H1 (cell line): Measurements from ENCODE around the gene S100A6.

Source experiments
- CBX5 ChIP-seq: fragments of 300-800, 300-1000 bp; sonication (generic); IDR thresholded peaks from 2 replicates; pipeline ENCODE4 v1.7.1; 2016; ENCODE audit warnings: antibody characterized with exemption, low read length, low read depth
- CBX8 ChIP-seq: fragments of 300-800, 300-1000 bp; sonication (generic); IDR thresholded peaks from 2 replicates; pipeline ENCODE4 v1.7.1; 2016; ENCODE audit warnings: low read depth, low read length, borderline replicate concordance
- EP300 ChIP-seq, 2 experiments: IDR thresholded peaks; 1 replicate in 1 of 2; 2 replicates in 1 of 2; pipeline ENCODE4 v1.6.1; 2011 to 2012; ENCODE audit warnings: low read depth in 2 of 2, low read length in 2 of 2, mild to moderate bottlenecking in 2 of 2, borderline replicate concordance in 1 of 2, inconsistent platforms in 1 of 2, moderate library complexity in 1 of 2
- JUND ChIP-seq: IDR thresholded peaks from 2 replicates; pipeline ENCODE4 v1.6.1; 2011; ENCODE audit warnings: mild to moderate bottlenecking, improper control_type of control experiment, low read length
- KDM1A ChIP-seq: fragments of 200-600, 300-600 bp; sonication (generic); IDR thresholded peaks from 2 replicates; pipeline ENCODE4 v1.7.1; 2016; ENCODE audit warnings: mild to moderate bottlenecking, low read length, borderline replicate concordance
- MAFK ChIP-seq: IDR thresholded peaks from 2 replicates; pipeline ENCODE4 v1.6.1; 2012; ENCODE audit warnings: low read depth, mild to moderate bottlenecking, improper control_type of control experiment, low read length
- POLR2A ChIP-seq, 2 experiments: IDR thresholded peaks; 1 replicate in 1 of 2; 2 replicates in 1 of 2; pipeline ENCODE4 v1.6.1; 2011; ENCODE audit warnings: low read depth in 2 of 2, low read length in 2 of 2, mild to moderate bottlenecking in 2 of 2; ENCODE audit errors: control extremely low read depth in 1 of 2
- POLR2AphosphoS5 ChIP-seq: IDR thresholded peaks from 2 replicates; pipeline ENCODE4 v1.6.1; 2011; ENCODE audit warnings: low read depth, low read length
- TAF1 ChIP-seq: IDR thresholded peaks from 2 replicates; pipeline ENCODE4 v1.6.1; 2011; ENCODE audit warnings: mild to moderate bottlenecking, low read depth, low read length
- TEAD4 ChIP-seq: IDR thresholded peaks from 2 replicates; pipeline ENCODE4 v1.6.1; 2012; ENCODE audit warnings: low read depth, low read length, inconsistent platforms, mixed read lengths
- TF ChIP-seq, protein P1 (sequence below): IDR thresholded peaks from 2 replicates; pipeline ENCODE4 v1.6.1; 2012; ENCODE audit warnings: inconsistent platforms
- TF ChIP-seq, protein P2 (sequence below), 3 experiments: IDR thresholded peaks; 1 replicate in 2 of 3; 2 replicates in 1 of 3; pipeline versions ENCODE4 v1.5.1 to v1.6.1; 2011; ENCODE audit warnings: low read length in 3 of 3, mild to moderate bottlenecking in 3 of 3, inconsistent platforms in 2 of 3, low read depth in 1 of 3, moderate library complexity in 1 of 3; ENCODE audit not compliant: insufficient read depth in 1 of 3; ENCODE audit errors: control extremely low read depth in 1 of 3

DNA sequence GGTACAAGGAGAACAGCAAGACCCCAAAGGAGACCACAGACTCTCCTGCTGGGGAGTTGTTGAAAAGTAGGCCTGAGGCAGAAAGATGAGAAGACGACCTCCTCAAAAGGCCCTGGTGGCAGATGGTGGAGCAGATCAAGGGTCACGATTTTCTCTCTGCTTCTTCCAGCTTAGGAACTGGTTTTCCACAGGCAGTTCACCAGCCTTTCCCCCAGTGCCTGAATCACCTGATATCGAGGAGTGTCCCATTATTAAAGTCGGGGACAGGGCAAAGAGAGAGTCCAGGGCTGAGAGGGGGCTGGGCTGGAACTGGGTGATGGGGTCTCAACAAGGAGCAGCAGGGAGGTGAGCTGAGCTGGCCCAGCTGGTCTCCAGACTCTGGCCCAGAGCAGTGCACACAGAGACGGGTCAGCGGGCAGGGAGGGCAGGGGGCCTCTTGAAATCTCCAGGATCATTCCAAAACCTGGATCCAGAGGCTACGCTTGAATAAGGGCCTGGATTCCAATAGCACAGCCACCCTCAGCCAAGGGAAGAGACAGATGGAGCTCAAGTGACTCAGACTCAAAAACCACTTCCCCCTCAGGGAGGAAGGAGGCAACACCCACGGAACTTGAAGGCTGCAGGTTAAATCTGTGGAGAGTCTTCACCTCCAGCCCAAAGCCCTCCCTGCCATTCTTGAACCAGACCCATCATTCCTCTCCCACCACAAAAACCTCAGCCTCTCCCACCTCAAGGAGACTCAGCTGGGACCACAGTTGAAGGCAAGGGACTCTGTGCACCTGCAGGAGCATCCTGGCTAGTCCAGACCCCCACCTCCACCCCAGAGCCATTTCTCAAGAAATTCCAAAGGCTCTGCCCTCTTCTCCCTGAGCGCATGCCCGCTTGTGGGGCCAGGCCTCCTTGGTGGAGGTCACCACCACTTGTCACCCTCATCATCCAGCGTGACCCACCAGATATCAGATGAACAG, 4.9 kb upstream of the S100A6 start, which contains the start of gene S100A5:
- TF ChIP-seq JUND, result no peak
- TF ChIP-seq, protein P1, sequence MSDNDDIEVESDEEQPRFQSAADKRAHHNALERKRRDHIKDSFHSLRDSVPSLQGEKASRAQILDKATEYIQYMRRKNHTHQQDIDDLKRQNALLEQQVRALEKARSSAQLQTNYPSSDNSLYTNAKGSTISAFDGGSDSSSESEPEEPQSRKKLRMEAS, result no peak
- TF ChIP-seq CBX8, result no peak
- TF ChIP-seq, protein P2, sequence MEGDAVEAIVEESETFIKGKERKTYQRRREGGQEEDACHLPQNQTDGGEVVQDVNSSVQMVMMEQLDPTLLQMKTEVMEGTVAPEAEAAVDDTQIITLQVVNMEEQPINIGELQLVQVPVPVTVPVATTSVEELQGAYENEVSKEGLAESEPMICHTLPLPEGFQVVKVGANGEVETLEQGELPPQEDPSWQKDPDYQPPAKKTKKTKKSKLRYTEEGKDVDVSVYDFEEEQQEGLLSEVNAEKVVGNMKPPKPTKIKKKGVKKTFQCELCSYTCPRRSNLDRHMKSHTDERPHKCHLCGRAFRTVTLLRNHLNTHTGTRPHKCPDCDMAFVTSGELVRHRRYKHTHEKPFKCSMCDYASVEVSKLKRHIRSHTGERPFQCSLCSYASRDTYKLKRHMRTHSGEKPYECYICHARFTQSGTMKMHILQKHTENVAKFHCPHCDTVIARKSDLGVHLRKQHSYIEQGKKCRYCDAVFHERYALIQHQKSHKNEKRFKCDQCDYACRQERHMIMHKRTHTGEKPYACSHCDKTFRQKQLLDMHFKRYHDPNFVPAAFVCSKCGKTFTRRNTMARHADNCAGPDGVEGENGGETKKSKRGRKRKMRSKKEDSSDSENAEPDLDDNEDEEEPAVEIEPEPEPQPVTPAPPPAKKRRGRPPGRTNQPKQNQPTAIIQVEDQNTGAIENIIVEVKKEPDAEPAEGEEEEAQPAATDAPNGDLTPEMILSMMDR (IDR thresholded peaks at IDR 0.05; ENCODE audit: control extremely low read depth in 1 of 3, insufficient read depth in 1 of 3, low read depth in 1 of 3, low read length in 3 of 3), result no peak
- no peak for TF ChIP-seq TAF1
- no peak for TF ChIP-seq CBX5
- no peak for TF ChIP-seq POLR2A (IDR thresholded peaks at IDR 0.05; ENCODE audit: control extremely low read depth in 1 of 2, low read depth in 2 of 2, low read length in 2 of 2)
- no peak for TF ChIP-seq TEAD4
- TF ChIP-seq MAFK, result no peak
- TF ChIP-seq KDM1A, result no peak
- TF ChIP-seq POLR2AphosphoS5, result no peak
- TF ChIP-seq EP300 (IDR thresholded peaks at IDR 0.05; ENCODE audit: borderline replicate concordance in 1 of 2, low read depth in 2 of 2, low read length in 2 of 2), result no peak
